GM18861 (cell line): ENCODE data around the gene STARD10.

ENCODE experiments used
- ATAC-seq: cut with Tn5 transposase; IDR thresholded peaks from one replicate; pipeline ENCODE4 v1.9.1; 2021; ENCODE audit not compliant: unreplicated experiment

STARD10 gene

GRCh38 chr11:72781313-72782080 lies 12.3 kb downstream of the STARD10 start:
- no peak for ATAC-seq

GRCh38 chr11:72781063-72781312 lies 12.9 kb downstream of the STARD10 start:
- no peak for ATAC-seq

- ATAC-seq: no peak
These were observed 13.4 kb downstream of the STARD10 start for GRCh38 chr11:72780296-72781062.

- no peak for ATAC-seq
These were observed 14.2 kb downstream of the STARD10 start for GRCh38 chr11:72779495-72780128.

- ATAC-seq: no peak
These were observed 15.0 kb downstream of the STARD10 start for GRCh38 chr11:72778535-72779494.

GRCh38 chr11:72777755-72778278 lies 16.0 kb downstream of the STARD10 start:
- no peak for ATAC-seq

- no peak for ATAC-seq
These were observed 16.7 kb downstream of the STARD10 start for GRCh38 chr11:72776844-72777754.

- ATAC-seq: no peak
These were observed 17.6 kb downstream of the STARD10 start for GRCh38 chr11:72776117-72776843.

GRCh38 chr11:72775288-72776110 lies 18.3 kb downstream of the STARD10 start:
- ATAC-seq: no peak

- no peak for ATAC-seq
These were observed 19.3 kb downstream of the STARD10 start for GRCh38 chr11:72774499-72774898.

GRCh38 chr11:72773696-72774095 lies 20.2 kb downstream of the STARD10 start:
- ATAC-seq: no peak

- no peak for ATAC-seq
These were observed 20.6 kb downstream of the STARD10 start for GRCh38 chr11:72773291-72773690.

GRCh38 chr11:72772059-72772458 lies 21.8 kb downstream of the STARD10 start:
- no peak for ATAC-seq

GRCh38 chr11:72771507-72771906 lies 22.3 kb downstream of the STARD10 start:
- ATAC-seq: no peak

GRCh38 chr11:72770799-72771198 lies 23.0 kb downstream of the STARD10 start:
- ATAC-seq: no peak

GRCh38 chr11:72769680-72770079 lies 24.2 kb downstream of the STARD10 start:
- no peak for ATAC-seq

GRCh38 chr11:72768581-72768980 lies 25.3 kb downstream of the STARD10 start:
- ATAC-seq: no peak
